ENCODE data around the gene TANGO6. TPM values are rescaled to one million over a fixed set of nuclear protein-coding genes. Genes with fewer than 3 reads are reported as not detected.

TANGO6 gene
- total and polyA plus RNA-seq, 2 of the 8 experiments (the other 6 are each of a cell fraction or from before 2014, with no cell fraction given) = 5.0 to 19.5 TPM

DNA sequence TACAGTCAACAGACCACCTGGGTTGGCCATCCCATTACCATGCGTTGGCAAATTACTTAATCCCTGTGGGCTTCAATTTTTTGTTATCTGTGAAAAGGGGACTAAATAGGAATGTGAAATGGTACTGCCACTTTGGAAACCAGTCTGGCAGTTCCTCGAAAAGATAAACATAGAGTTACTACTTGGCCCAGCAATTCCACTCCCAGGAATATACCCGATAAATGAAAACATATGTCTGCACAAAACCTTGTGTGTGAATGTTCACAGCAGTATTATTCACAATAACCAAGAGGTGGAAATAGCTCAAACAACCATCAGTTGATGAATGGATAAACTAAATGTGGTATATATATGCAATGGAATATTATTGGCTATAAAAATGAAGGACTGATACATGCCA is 87.9 kb downstream of the TANGO6 start (continued):
- no peak for TF ChIP-seq CTCF (IDR thresholded peaks at IDR 0.05; ENCODE audit: control extremely low read depth in 1 of 3, insufficient read depth in 1 of 3, low read depth in 1 of 3, low read length in 3 of 3)
